ENCODE measurements around the gene RGS5. TPM values are rescaled to one million over a fixed set of nuclear protein-coding genes. Genes with fewer than 3 reads are reported as not detected.

Gene RGS5
- total and polyA plus RNA-seq, 2 donors (not counting 1 experiment from before 2014, with no cell fraction given): 0.64 to 1.2 TPM

DNA sequence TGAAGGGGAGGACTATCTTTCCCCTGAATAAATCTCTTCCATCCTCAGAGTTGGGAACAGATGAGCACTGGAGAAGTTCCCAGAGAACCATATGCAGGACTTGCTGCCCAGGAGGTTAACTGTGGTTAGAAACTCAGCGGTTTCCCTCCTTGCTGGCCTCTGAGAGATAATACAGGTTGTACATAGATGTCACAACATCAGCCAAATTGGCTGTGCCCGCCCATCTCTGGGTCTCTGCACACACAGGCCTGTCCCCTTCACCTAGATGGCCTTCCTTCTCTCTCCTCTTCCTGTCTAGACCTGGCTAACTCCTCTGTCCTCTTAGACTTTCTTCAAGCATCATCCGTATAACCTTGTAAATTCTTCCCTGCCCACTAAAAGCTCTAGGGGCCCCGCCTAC is 5.7 kb downstream of the RGS5 start:
- no peaks in the 10 kb centered on the region for H3K27me3 ChIP-seq (replicated peaks in 1 of 4; ENCODE audit: control extremely low read depth in 1 of 4, control insufficient read depth in 3 of 4, insufficient read depth in 4 of 4, low read length in 3 of 4)
- WGBS (ENCODE audit: insufficient coverage): 88% methylated on average over 4 of the region's 4 CpGs
- intact Hi-C loops (cut with micrococcal nuclease): no loop called here
- ChIA-PET CTCF (no interaction called here), POLR2A (no interaction called here)
- no peak overlapping the region for H3K9ac ChIP-seq (ENCODE audit: low read length)
- H3K9me3 ChIP-seq (ENCODE audit: control extremely low read depth in 1 of 3, control insufficient read depth in 2 of 3, insufficient read depth in 1 of 3, low read length in 2 of 3): no peaks in the 10 kb centered on the region
- ATAC-seq (ENCODE audit: low read depth): no peak
- Mint-ChIP-seq H3K27me3 (peaks cover 3% of the 10 kb centered on the region), H3K27ac (no peak overlapping the region), H3K4me3 (no peak overlapping the region), H3K9me3 (ENCODE audit: insufficient read depth) (no peaks in the 10 kb centered on the region), H3K4me1 (no peaks in the 10 kb centered on the region)
- H3K27ac ChIP-seq (ENCODE audit: low read length in 2 of 2): no peak overlapping the region
- no peaks in the 10 kb centered on the region for H3K79me2 ChIP-seq (ENCODE audit: control insufficient read depth, insufficient read depth, low read length)
- H3K36me3 ChIP-seq (replicated peaks in 1 of 2; ENCODE audit: control extremely low read depth in 1 of 2, control insufficient read depth in 1 of 2, extremely low read depth in 1 of 2, insufficient read depth in 2 of 2, low read length in 1 of 2): no peaks in the 10 kb centered on the region
- H3K4me3 ChIP-seq (ENCODE audit: control extremely low read depth in 1 of 5, extremely low read depth in 1 of 5, insufficient read depth in 1 of 5, low read depth in 2 of 5, low read length in 4 of 5): no peak overlapping the region
- no peak for DNase-seq
- H3K4me2 ChIP-seq (replicated peaks; ENCODE audit: low read depth, low read length, poor library complexity, severe bottlenecking): no peak overlapping the region
- H2AFZ ChIP-seq (ENCODE audit: insufficient read depth, low read depth, low read length, poor library complexity, severe bottlenecking): no peak overlapping the region
- TF ChIP-seq, protein P1, sequence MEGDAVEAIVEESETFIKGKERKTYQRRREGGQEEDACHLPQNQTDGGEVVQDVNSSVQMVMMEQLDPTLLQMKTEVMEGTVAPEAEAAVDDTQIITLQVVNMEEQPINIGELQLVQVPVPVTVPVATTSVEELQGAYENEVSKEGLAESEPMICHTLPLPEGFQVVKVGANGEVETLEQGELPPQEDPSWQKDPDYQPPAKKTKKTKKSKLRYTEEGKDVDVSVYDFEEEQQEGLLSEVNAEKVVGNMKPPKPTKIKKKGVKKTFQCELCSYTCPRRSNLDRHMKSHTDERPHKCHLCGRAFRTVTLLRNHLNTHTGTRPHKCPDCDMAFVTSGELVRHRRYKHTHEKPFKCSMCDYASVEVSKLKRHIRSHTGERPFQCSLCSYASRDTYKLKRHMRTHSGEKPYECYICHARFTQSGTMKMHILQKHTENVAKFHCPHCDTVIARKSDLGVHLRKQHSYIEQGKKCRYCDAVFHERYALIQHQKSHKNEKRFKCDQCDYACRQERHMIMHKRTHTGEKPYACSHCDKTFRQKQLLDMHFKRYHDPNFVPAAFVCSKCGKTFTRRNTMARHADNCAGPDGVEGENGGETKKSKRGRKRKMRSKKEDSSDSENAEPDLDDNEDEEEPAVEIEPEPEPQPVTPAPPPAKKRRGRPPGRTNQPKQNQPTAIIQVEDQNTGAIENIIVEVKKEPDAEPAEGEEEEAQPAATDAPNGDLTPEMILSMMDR (IDR thresholded peaks at IDR 0.05): no peak
- no peak for TF ChIP-seq EZH2 (IDR thresholded peaks at IDR 0.05; ENCODE audit: borderline replicate concordance, insufficient read depth, low read depth, low read length, poor library complexity, severe bottlenecking)
- H4K20me1 ChIP-seq (ENCODE audit: control insufficient read depth, insufficient read depth, low read length, poor library complexity, severe bottlenecking): no peaks in the 10 kb centered on the region
- no peaks in the 10 kb centered on the region for H3K4me1 ChIP-seq (ENCODE audit: control insufficient read depth in 2 of 2, insufficient read depth in 2 of 2, low read length in 2 of 2)

DNA sequence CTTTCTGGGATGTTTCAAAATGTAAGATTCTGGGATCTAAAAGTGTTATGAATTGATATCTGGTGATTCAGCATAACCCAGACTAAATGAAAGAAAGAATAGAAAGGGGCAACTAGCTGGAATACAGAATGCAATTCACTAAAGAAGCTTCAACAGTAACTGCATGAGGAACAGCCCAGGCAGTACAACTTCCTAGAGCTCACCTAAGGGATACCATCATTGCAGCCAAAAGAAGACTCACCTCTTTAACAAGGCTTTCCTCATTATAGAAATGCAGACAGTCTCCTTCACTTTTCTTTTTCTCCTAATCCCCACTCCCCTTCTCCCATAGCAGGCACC is 6.3 kb downstream of the RGS5 start:
- H3K27ac Mint-ChIP-seq: no peak overlapping the region
- H3K9me3 Mint-ChIP-seq (ENCODE audit: insufficient read depth): no peaks in the 10 kb centered on the region
- ChIA-PET CTCF (no interaction called here), POLR2A (no interaction called here)
- no peaks in the 10 kb centered on the region for H3K4me1 Mint-ChIP-seq
- no peaks in the 10 kb centered on the region for H3K4me1 ChIP-seq (ENCODE audit: control insufficient read depth in 2 of 2, insufficient read depth in 2 of 2, low read length in 2 of 2)
- no peak overlapping the region for H3K27ac ChIP-seq (ENCODE audit: low read length in 2 of 2)
- no peaks in the 10 kb centered on the region for H4K20me1 ChIP-seq (ENCODE audit: control insufficient read depth, insufficient read depth, low read length, poor library complexity, severe bottlenecking)
- DNase-seq: no peak
- H3K4me3 ChIP-seq (ENCODE audit: control extremely low read depth in 1 of 5, extremely low read depth in 1 of 5, insufficient read depth in 1 of 5, low read depth in 2 of 5, low read length in 4 of 5): no peak overlapping the region
- H3K4me2 ChIP-seq (replicated peaks; ENCODE audit: low read depth, low read length, poor library complexity, severe bottlenecking): no peak overlapping the region
- H3K9me3 ChIP-seq (ENCODE audit: control extremely low read depth in 1 of 3, control insufficient read depth in 2 of 3, insufficient read depth in 1 of 3, low read length in 2 of 3): no peaks in the 10 kb centered on the region
- no peak overlapping the region for H3K4me3 Mint-ChIP-seq
- peaks cover 3% of the 10 kb centered on the region for H3K27me3 Mint-ChIP-seq
- no peak overlapping the region for H2AFZ ChIP-seq (ENCODE audit: insufficient read depth, low read depth, low read length, poor library complexity, severe bottlenecking)
- H3K79me2 ChIP-seq (ENCODE audit: control insufficient read depth, insufficient read depth, low read length): no peaks in the 10 kb centered on the region
- H3K27me3 ChIP-seq (replicated peaks in 1 of 4; ENCODE audit: control extremely low read depth in 1 of 4, control insufficient read depth in 3 of 4, insufficient read depth in 4 of 4, low read length in 3 of 4): no peaks in the 10 kb centered on the region
- H3K36me3 ChIP-seq (replicated peaks in 1 of 2; ENCODE audit: control extremely low read depth in 1 of 2, control insufficient read depth in 1 of 2, extremely low read depth in 1 of 2, insufficient read depth in 2 of 2, low read length in 1 of 2): no peaks in the 10 kb centered on the region
- ATAC-seq (ENCODE audit: low read depth): no peak
- H3K9ac ChIP-seq (ENCODE audit: low read length): no peak overlapping the region
- intact Hi-C loops (cut with micrococcal nuclease): no loop called here
- TF ChIP-seq, protein P1 (IDR thresholded peaks at IDR 0.05): no peak
- TF ChIP-seq EZH2 (IDR thresholded peaks at IDR 0.05; ENCODE audit: borderline replicate concordance, insufficient read depth, low read depth, low read length, poor library complexity, severe bottlenecking): no peak

All from B cell (primary cell).